Colonic mucosa (tissue), 4 donors: ENCODE measurements around the gene SYNPR. TPM values are rescaled to one million over a fixed set of nuclear protein-coding genes. Genes with fewer than 3 reads are reported as not detected.

Experiments
- DNase-seq: peaks from one replicate; pipeline ENCODE4 v3.0.0-alpha.2; 2020
- H3K27ac ChIP-seq: fragments of 200-600 bp; one replicate; pipeline ENCODE4 v1.8.0; 2021
- H3K27me3 ChIP-seq: fragments of 200-600 bp; one replicate; pipeline ENCODE4 v1.8.0; 2021
- H3K36me3 ChIP-seq: fragments of 200-600 bp; one replicate; pipeline ENCODE4 v1.8.0; 2021
- H3K4me1 ChIP-seq: fragments of 200-600 bp; one replicate; pipeline ENCODE4 v1.8.0; 2021; ENCODE audit warnings: mild to moderate bottlenecking
- H3K4me3 ChIP-seq: fragments of 200-600 bp; one replicate; pipeline ENCODE4 v1.8.0; 2021
- H3K9ac ChIP-seq, 2 donors: one replicate each; pipeline ENCODE4 v1.7.0; 2013; ENCODE audit warnings: control low read depth in 2 of 2, low read depth in 2 of 2, low read length in 2 of 2
- H3K9me3 ChIP-seq: fragments of 200-600 bp; one replicate; pipeline ENCODE4 v1.8.0; 2021
- intact Hi-C: fragments of 100-400 bp; cut with DNase I; formaldehyde crosslinking; loops from one replicate; pipeline ENCODE4 v1.14.1; 2022
- total RNA-seq, 2 donors: library from RNA; stranded (reverse); fragmentation: NEBNext Ultra II Directional in 1 of 2; extraction: Animal tissue kit (Norgen Biotek cat#: 25700) in 1 of 2; gene quantifications; one replicate each; pipeline ENCODE4 v1.2.1, GENCODE V29; 2021
- TF ChIP-seq, protein P1 (sequence below): fragments of 200-600 bp; IDR thresholded peaks from one replicate; pipeline ENCODE4 v1.8.0; 2022; ENCODE audit warnings: antibody characterized with exemption, mild to moderate bottlenecking
- donor health status: healthy.
- donor health status: DM: no; HTN: no; CAD: no.
- donor health status: DM: no; HTN: no; CAD: no.

SYNPR gene
- total RNA-seq, 2 donors from 2014 or later: 0.17 TPM; not detected in 1

DNA sequence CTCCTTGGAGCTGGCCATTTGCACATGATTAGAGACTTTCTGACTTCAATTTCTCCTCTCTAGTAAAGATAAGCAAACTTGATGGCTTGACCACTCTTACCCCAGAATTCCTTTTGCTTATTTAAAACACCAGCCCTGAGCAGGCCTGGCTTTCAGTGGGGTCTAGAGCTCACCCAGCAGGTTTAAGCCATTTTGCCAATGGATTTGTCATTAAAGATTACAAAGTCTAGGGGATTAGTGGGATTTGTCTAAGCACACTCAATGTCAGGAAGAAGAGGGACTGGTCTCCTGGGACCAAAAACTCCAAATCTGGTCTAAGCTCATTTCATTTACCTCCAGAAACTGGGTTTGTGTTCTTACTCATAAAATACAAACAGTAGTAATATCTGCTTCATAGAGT is 317.1 kb downstream of the SYNPR start:
- intact Hi-C loops: no loop called here
- no peak for DNase-seq
- H3K36me3 ChIP-seq: no peaks in the 10 kb centered on the region
- no peak overlapping the region for H3K9ac ChIP-seq
- no peaks in the 10 kb centered on the region for H3K27me3 ChIP-seq
- H3K27ac ChIP-seq: no peak overlapping the region
- no peaks in the 10 kb centered on the region for H3K9me3 ChIP-seq
- no peak overlapping the region for H3K4me3 ChIP-seq
- H3K4me1 ChIP-seq: no peaks in the 10 kb centered on the region
- TF ChIP-seq, protein P1, sequence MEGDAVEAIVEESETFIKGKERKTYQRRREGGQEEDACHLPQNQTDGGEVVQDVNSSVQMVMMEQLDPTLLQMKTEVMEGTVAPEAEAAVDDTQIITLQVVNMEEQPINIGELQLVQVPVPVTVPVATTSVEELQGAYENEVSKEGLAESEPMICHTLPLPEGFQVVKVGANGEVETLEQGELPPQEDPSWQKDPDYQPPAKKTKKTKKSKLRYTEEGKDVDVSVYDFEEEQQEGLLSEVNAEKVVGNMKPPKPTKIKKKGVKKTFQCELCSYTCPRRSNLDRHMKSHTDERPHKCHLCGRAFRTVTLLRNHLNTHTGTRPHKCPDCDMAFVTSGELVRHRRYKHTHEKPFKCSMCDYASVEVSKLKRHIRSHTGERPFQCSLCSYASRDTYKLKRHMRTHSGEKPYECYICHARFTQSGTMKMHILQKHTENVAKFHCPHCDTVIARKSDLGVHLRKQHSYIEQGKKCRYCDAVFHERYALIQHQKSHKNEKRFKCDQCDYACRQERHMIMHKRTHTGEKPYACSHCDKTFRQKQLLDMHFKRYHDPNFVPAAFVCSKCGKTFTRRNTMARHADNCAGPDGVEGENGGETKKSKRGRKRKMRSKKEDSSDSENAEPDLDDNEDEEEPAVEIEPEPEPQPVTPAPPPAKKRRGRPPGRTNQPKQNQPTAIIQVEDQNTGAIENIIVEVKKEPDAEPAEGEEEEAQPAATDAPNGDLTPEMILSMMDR: no peak

DNA sequence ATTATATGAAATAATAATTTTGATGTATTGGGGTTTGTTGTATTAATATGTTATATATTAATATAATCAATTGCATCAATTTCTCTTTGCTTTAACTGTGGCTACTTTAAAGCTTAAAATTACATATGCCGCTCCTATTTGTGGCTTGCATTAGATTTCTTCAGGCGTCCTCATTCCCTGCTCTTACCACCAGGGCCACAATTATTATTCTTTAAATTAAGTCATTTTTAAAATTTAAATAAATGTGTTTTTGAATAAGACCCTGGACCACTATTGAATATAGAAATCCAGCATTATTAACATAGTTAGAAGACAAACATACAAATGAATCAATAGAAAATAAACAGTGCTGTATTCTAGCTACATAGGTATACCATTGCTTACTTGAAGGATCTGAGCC is 318.9 kb downstream of the SYNPR start:
- no peaks in the 10 kb centered on the region for H3K4me1 ChIP-seq
- DNase-seq: no peak
- H3K27me3 ChIP-seq: no peaks in the 10 kb centered on the region
- H3K9ac ChIP-seq: no peak overlapping the region
- H3K36me3 ChIP-seq: no peaks in the 10 kb centered on the region
- intact Hi-C loops: no loop called here
- H3K9me3 ChIP-seq: no peaks in the 10 kb centered on the region
- H3K27ac ChIP-seq: no peak overlapping the region
- no peak overlapping the region for H3K4me3 ChIP-seq
- TF ChIP-seq, protein P1: no peak

- TF ChIP-seq, protein P1: no peak
- no peak for DNase-seq
- Histone ChIP-seq H3K36me3 (no peaks in the 10 kb centered on the region), H3K4me3 (no peak overlapping the region), H3K9ac (no peak overlapping the region), H3K27me3 (no peaks in the 10 kb centered on the region), H3K27ac (no peak overlapping the region), H3K4me1 (no peaks in the 10 kb centered on the region), H3K9me3 (no peaks in the 10 kb centered on the region)
- intact Hi-C loops: no loop called here
These were observed 329.6 kb downstream of the SYNPR start for GRCh38 chr3:63607716-63608115.

GRCh38 chr3:63609408-63609807 is 331.3 kb downstream of the SYNPR start:
- H3K9me3 ChIP-seq: no peaks in the 10 kb centered on the region
- H3K27ac ChIP-seq: no peak overlapping the region
- intact Hi-C loops: no loop called here
- no peak for DNase-seq
- TF ChIP-seq, protein P1: no peak
- H3K4me1 ChIP-seq: no peaks in the 10 kb centered on the region
- H3K9ac ChIP-seq: no peak overlapping the region
- no peak overlapping the region for H3K4me3 ChIP-seq
- H3K27me3 ChIP-seq: no peaks in the 10 kb centered on the region
- no peaks in the 10 kb centered on the region for H3K36me3 ChIP-seq

DNA sequence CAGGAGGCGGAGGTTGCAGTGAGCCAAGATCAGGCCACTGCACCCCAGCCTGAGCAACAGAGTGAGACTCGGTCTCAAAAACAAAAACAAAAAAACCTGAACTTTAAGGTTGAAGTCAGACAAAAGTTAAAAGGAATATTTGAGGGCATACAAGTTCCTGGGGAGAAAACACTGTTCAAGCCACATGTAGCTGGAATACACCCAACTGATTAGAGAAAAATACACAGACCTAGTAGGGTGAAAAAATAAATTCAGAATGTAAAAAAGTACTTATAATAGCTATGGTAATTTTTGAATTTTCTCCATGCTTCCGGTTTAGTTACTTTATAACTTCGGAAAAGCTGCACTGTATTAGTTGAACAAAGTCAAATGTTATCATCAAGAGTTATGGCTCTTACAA is 331.7 kb downstream of the SYNPR start:
- Histone ChIP-seq H3K4me3 (no peak overlapping the region), H3K27ac (no peak overlapping the region), H3K9me3 (no peaks in the 10 kb centered on the region), H3K9ac (no peak overlapping the region), H3K4me1 (no peaks in the 10 kb centered on the region), H3K27me3 (no peaks in the 10 kb centered on the region), H3K36me3 (no peaks in the 10 kb centered on the region)
- intact Hi-C loops: no loop called here
- TF ChIP-seq, protein P1: no peak
- DNase-seq: no peak

DNA sequence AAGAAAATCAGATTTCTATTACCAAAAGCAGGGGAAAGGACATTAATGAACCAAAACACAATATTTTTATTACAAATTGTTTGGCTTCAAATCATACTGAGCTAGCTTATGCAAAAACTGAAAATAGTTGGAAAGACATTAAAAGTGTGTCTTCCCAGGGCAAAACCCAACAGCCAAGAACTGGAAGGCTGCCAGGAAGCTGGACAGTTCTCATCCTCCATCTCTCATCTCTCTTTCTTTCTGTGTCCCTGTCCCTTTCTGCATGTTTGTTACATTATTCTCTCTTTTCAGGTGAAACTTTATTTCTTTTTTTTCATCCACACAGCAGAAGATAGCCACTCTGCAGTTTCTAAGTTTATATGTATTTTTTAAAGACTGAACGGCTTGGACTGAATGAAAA is 333.3 kb downstream of the SYNPR start:
- Histone ChIP-seq H3K9me3 (no peaks in the 10 kb centered on the region), H3K27me3 (no peaks in the 10 kb centered on the region), H3K9ac (no peak overlapping the region), H3K36me3 (no peaks in the 10 kb centered on the region), H3K27ac (no peak overlapping the region), H3K4me1 (no peaks in the 10 kb centered on the region), H3K4me3 (no peak overlapping the region)
- intact Hi-C loops: no loop called here
- no peak for DNase-seq
- TF ChIP-seq, protein P1: no peak
